ENCODE measurements around the gene UMAD1. TPM values are rescaled to one million over a fixed set of nuclear protein-coding genes. Genes with fewer than 3 reads are reported as not detected.

Gene UMAD1
- total RNA-seq, 1 donor from 2014 or later, result 12.8 TPM

GRCh38 chr7:7766671-7767070 is 126.1 kb downstream of the UMAD1 start:
- Mint-ChIP-seq H3K4me3 (ENCODE audit: low read depth) (no peak overlapping the region), H3K4me1 (ENCODE audit: low read depth) (peaks cover 8% of the 10 kb centered on the region), H3K36me3 (ENCODE audit: insufficient read depth) (no peaks in the 10 kb centered on the region), H3K9me3 (ENCODE audit: low read depth) (no peaks in the 10 kb centered on the region), H3K27me3 (no peaks in the 10 kb centered on the region), H3K27ac (no peak overlapping the region)
- TF ChIP-seq, protein P1, sequence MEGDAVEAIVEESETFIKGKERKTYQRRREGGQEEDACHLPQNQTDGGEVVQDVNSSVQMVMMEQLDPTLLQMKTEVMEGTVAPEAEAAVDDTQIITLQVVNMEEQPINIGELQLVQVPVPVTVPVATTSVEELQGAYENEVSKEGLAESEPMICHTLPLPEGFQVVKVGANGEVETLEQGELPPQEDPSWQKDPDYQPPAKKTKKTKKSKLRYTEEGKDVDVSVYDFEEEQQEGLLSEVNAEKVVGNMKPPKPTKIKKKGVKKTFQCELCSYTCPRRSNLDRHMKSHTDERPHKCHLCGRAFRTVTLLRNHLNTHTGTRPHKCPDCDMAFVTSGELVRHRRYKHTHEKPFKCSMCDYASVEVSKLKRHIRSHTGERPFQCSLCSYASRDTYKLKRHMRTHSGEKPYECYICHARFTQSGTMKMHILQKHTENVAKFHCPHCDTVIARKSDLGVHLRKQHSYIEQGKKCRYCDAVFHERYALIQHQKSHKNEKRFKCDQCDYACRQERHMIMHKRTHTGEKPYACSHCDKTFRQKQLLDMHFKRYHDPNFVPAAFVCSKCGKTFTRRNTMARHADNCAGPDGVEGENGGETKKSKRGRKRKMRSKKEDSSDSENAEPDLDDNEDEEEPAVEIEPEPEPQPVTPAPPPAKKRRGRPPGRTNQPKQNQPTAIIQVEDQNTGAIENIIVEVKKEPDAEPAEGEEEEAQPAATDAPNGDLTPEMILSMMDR (IDR thresholded peaks at IDR 0.05; ENCODE audit: unreplicated experiment), result no peak
- DNase-seq (ENCODE audit: low spot score, unreplicated experiment), result no peak

- Mint-ChIP-seq H3K4me1 (ENCODE audit: low read depth) (peaks cover 4% of the 10 kb centered on the region), H3K27ac (no peak overlapping the region), H3K36me3 (ENCODE audit: insufficient read depth) (no peaks in the 10 kb centered on the region), H3K9me3 (ENCODE audit: low read depth) (no peaks in the 10 kb centered on the region), H3K4me3 (ENCODE audit: low read depth) (no peak overlapping the region), H3K27me3 (no peaks in the 10 kb centered on the region)
- TF ChIP-seq, protein P1 (IDR thresholded peaks at IDR 0.05; ENCODE audit: unreplicated experiment), result no peak
- no peak for DNase-seq (ENCODE audit: low spot score, unreplicated experiment)
Observed at GRCh38 chr7:7768977-7769709, 128.6 kb downstream of the UMAD1 start.

DNA sequence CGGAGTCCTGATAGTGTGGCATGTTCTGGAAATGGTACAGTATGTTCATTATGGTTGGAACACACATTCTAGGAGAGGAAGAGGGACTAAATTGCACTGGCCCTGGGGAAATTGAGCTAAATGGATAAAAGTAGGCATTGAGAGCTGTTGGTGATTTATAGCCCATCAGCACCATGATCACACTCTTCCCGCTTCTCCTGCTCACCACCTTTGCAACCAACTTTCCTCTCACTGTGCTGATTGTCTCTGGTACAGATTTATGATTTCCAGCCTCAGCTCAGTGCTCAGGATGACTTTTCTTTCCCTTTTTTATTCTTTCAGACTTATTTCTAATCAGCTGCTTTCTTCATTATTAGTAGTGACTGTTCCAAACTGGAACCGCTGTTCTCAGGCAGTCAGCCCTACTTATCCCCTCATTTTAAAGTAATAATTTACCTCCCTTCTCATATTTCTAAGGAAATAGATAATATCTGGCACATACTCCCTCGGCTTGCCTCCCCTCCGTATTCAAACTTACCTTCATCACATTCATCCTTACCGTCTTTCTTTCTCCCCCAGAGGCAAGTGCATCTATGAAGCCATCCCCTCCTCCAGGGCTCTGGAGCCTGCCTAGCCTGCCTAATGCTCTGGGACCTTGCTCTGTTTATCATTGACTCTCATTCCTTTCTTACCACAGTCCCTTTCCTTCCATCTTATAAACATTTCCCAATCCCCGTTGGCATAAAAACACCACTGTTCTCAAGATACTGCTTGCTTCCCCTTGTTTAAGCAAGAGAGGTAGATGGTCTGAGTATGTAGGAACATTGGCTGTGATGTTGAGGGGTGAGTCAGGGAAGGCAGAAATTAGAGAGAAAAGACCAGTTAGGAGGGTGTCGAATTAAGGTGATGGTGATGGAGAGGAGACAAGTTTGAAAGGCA is 129.4 kb downstream of the UMAD1 start:
- TF ChIP-seq, protein P1 (IDR thresholded peaks at IDR 0.05; ENCODE audit: unreplicated experiment), result no peak
- peaks cover 1% of the 10 kb centered on the region for H3K4me1 Mint-ChIP-seq (ENCODE audit: low read depth)
- no peaks in the 10 kb centered on the region for H3K36me3 Mint-ChIP-seq (ENCODE audit: insufficient read depth)
- no peaks in the 10 kb centered on the region for H3K9me3 Mint-ChIP-seq (ENCODE audit: low read depth)
- no peak for DNase-seq (ENCODE audit: low spot score, unreplicated experiment)
- no peaks in the 10 kb centered on the region for H3K27me3 Mint-ChIP-seq
- no peak overlapping the region for H3K4me3 Mint-ChIP-seq (ENCODE audit: low read depth)
- H3K27ac Mint-ChIP-seq, result no peak overlapping the region

- DNase-seq (ENCODE audit: low spot score, unreplicated experiment), result no peak
- H3K27me3 Mint-ChIP-seq, result no peaks in the 10 kb centered on the region
- H3K27ac Mint-ChIP-seq, result no peak overlapping the region
- H3K36me3 Mint-ChIP-seq (ENCODE audit: insufficient read depth), result no peaks in the 10 kb centered on the region
- H3K9me3 Mint-ChIP-seq (ENCODE audit: low read depth), result no peaks in the 10 kb centered on the region
- TF ChIP-seq, protein P1 (IDR thresholded peaks at IDR 0.05; ENCODE audit: unreplicated experiment), result no peak
- no peaks in the 10 kb centered on the region for H3K4me1 Mint-ChIP-seq (ENCODE audit: low read depth)
- H3K4me3 Mint-ChIP-seq (ENCODE audit: low read depth), result no peak overlapping the region
Observed at GRCh38 chr7:7771452-7771851, 130.9 kb downstream of the UMAD1 start.

- H3K27ac Mint-ChIP-seq, result no peak overlapping the region
- no peak overlapping the region for H3K4me3 Mint-ChIP-seq (ENCODE audit: low read depth)
- H3K36me3 Mint-ChIP-seq (ENCODE audit: insufficient read depth), result no peaks in the 10 kb centered on the region
Observed at GRCh38 chr7:7772397-7772821, 131.9 kb downstream of the UMAD1 start.

More at GRCh38 chr7:7772397-7772821, 131.9 kb downstream of the UMAD1 start:
- Mint-ChIP-seq H3K27me3 (no peaks in the 10 kb centered on the region), H3K9me3 (ENCODE audit: low read depth) (no peaks in the 10 kb centered on the region), H3K4me1 (ENCODE audit: low read depth) (no peaks in the 10 kb centered on the region)
- TF ChIP-seq, protein P1 (IDR thresholded peaks at IDR 0.05; ENCODE audit: unreplicated experiment), result no peak
- DNase-seq (ENCODE audit: low spot score, unreplicated experiment), result no peak
